ENCODE data around the gene TMEM209.

The TMEM209 gene

DNA sequence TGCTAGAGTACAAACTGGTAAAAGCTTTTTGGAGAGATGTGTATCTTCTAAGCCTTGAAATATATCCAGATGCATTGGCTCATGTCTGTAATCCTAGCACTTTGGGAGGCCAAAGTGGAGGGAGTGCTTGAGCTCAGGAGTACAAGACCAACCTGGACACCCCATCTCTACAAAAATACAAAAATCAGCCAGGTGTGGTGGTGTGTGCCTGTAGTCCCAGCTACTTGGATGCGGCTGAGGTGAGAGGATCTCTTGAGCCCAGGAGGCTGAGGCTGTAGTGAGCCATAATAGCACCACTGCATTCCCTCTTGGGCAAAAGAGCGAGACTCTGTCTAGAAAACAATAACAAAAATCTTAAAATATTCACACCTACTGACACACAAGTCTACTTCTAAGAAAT is 25.6 kb downstream of the TMEM209 start:
- no peak overlapping the region for H3K4me3 ChIP-seq (ENCODE audit: low read length)
- no peaks in the 10 kb centered on the region; the same call in 1 of the 2 replicates for H3F3A ChIP-seq (ENCODE audit: control insufficient read depth, insufficient read depth)
- H3K9me3 ChIP-seq (ENCODE audit: control insufficient read depth, insufficient read depth, low read length) = no peaks in the 10 kb centered on the region
- H3K27ac ChIP-seq (ENCODE audit: low read depth, low read length) = no peak overlapping the region
- H3K4me1 ChIP-seq (ENCODE audit: control insufficient read depth, low read length) = no peaks in the 10 kb centered on the region
- peaks cover 82% of the 10 kb centered on the region for H3K36me3 ChIP-seq (ENCODE audit: control insufficient read depth, low read length)
- no peaks in the 10 kb centered on the region for H3K27me3 ChIP-seq (ENCODE audit: control insufficient read depth, low read length)
- no peaks in the 10 kb centered on the region for H3K79me2 ChIP-seq (ENCODE audit: control insufficient read depth, low read length)
- H3K4me2 ChIP-seq (ENCODE audit: low read length) = no peak overlapping the region
- H3K9me2 ChIP-seq (replicated peaks; ENCODE audit: control insufficient read depth, low read length) = no peaks in the 10 kb centered on the region
- TF ChIP-seq EZH2phosphoT487 (IDR thresholded peaks at IDR 0.05; ENCODE audit: borderline replicate concordance, low read length) = no peak
- TF ChIP-seq, protein P1, sequence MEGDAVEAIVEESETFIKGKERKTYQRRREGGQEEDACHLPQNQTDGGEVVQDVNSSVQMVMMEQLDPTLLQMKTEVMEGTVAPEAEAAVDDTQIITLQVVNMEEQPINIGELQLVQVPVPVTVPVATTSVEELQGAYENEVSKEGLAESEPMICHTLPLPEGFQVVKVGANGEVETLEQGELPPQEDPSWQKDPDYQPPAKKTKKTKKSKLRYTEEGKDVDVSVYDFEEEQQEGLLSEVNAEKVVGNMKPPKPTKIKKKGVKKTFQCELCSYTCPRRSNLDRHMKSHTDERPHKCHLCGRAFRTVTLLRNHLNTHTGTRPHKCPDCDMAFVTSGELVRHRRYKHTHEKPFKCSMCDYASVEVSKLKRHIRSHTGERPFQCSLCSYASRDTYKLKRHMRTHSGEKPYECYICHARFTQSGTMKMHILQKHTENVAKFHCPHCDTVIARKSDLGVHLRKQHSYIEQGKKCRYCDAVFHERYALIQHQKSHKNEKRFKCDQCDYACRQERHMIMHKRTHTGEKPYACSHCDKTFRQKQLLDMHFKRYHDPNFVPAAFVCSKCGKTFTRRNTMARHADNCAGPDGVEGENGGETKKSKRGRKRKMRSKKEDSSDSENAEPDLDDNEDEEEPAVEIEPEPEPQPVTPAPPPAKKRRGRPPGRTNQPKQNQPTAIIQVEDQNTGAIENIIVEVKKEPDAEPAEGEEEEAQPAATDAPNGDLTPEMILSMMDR (IDR thresholded peaks at IDR 0.05; ENCODE audit: low read depth, low read length, poor library complexity, severe bottlenecking) = no peak
- H4K20me1 ChIP-seq (ENCODE audit: control insufficient read depth, insufficient read depth, low read depth, low read length) = no peaks in the 10 kb centered on the region

DNA sequence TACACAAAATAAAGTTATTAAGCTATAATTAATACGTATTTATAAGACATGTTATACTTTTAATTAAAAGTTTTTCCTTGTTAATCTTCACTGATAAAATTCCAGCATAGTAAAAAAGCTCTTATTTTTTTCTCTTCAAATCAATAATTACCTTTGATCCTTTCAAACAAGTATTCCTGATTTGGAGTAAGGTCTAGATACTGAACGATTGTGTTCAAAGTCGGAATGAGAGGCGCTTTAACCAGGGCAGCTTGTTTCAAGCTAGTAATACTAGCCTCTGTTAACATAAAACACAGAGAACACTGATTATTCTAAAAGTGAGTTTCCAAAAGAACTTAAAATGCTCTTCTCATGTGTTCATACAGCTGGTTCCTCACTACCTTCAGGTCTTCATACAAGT is 27.0 kb downstream of the TMEM209 start:
- H3K4me3 ChIP-seq (ENCODE audit: low read length) = no peak overlapping the region
- no peaks in the 10 kb centered on the region for H4K20me1 ChIP-seq (ENCODE audit: control insufficient read depth, insufficient read depth, low read depth, low read length)
- H3K4me2 ChIP-seq (ENCODE audit: low read length) = no peak overlapping the region
- H3K9me2 ChIP-seq (replicated peaks; ENCODE audit: control insufficient read depth, low read length) = no peaks in the 10 kb centered on the region
- no peaks in the 10 kb centered on the region for H3K79me2 ChIP-seq (ENCODE audit: control insufficient read depth, low read length)
- no peaks in the 10 kb centered on the region; the same call in 1 of the 2 replicates for H3F3A ChIP-seq (ENCODE audit: control insufficient read depth, insufficient read depth)
- H3K9me3 ChIP-seq (ENCODE audit: control insufficient read depth, insufficient read depth, low read length) = no peaks in the 10 kb centered on the region
- no peaks in the 10 kb centered on the region for H3K27me3 ChIP-seq (ENCODE audit: control insufficient read depth, low read length)
- H3K4me1 ChIP-seq (ENCODE audit: control insufficient read depth, low read length) = no peaks in the 10 kb centered on the region
- H3K36me3 ChIP-seq (ENCODE audit: control insufficient read depth, low read length) = peaks cover 82% of the 10 kb centered on the region
- no peak overlapping the region for H3K27ac ChIP-seq (ENCODE audit: low read depth, low read length)
- TF ChIP-seq, protein P1 (IDR thresholded peaks at IDR 0.05; ENCODE audit: low read depth, low read length, poor library complexity, severe bottlenecking) = no peak
- no peak for TF ChIP-seq EZH2phosphoT487 (IDR thresholded peaks at IDR 0.05; ENCODE audit: borderline replicate concordance, low read length)

DNA sequence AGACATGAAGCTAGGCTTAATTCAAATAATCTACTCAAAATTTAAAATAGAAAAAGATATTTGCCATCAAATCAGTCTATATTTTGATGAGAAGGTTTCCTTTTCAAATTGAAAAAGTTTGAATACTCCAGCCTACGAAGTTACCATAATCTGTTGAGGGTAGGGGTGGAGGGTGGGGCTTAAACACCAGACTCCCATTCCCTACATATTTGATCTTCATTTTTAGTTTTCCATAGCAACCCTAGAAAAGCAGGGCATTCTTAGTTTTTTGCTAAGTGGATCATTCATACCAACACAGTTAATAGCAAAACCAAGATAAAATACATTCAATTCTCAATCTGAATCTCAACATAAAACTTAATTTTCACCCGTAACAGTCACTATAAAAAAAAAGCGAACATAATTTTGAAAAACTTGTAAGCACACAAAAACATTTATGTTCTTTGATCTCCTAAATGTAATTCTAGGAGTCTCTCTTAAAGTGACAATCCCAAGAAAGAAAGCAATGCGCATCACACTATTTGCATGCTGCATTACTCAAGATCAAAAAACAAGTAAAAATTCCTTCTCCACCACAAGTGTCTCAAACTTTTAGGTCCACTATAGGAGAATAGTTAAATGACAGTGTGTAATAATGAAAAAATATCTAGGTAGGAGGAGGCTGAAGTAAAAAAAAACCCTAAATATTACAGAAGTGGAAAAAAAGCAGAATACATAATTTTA is 30.8 kb downstream of the TMEM209 start:
- Histone ChIP-seq H3K27ac (ENCODE audit: low read depth, low read length) (no peak overlapping the region), H3K79me2 (ENCODE audit: control insufficient read depth, low read length) (no peaks in the 10 kb centered on the region), H3K36me3 (ENCODE audit: control insufficient read depth, low read length) (peaks cover 75% of the 10 kb centered on the region), H3K4me2 (ENCODE audit: low read length) (no peak overlapping the region), H3K9me2 (replicated peaks; ENCODE audit: control insufficient read depth, low read length) (no peaks in the 10 kb centered on the region), H3F3A (ENCODE audit: control insufficient read depth, insufficient read depth) (no peaks in the 10 kb centered on the region; the same call in 1 of the 2 replicates), H4K20me1 (ENCODE audit: control insufficient read depth, insufficient read depth, low read depth, low read length) (no peaks in the 10 kb centered on the region), H3K4me3 (ENCODE audit: low read length) (no peak overlapping the region), H3K9me3 (ENCODE audit: control insufficient read depth, insufficient read depth, low read length) (no peaks in the 10 kb centered on the region), H3K4me1 (ENCODE audit: control insufficient read depth, low read length) (no peaks in the 10 kb centered on the region), H3K27me3 (ENCODE audit: control insufficient read depth, low read length) (no peaks in the 10 kb centered on the region)
- TF ChIP-seq, protein P1 (IDR thresholded peaks at IDR 0.05; ENCODE audit: low read depth, low read length, poor library complexity, severe bottlenecking) = no peak
- TF ChIP-seq EZH2phosphoT487 (IDR thresholded peaks at IDR 0.05; ENCODE audit: borderline replicate concordance, low read length) = no peak
